GM19328 (cell line): ENCODE measurements around the gene EPSTI1.
"Not testable (repeated sequence)": the region's sequence is repeated elsewhere in the genome, so short reads cannot be mapped to it uniquely, and the experiment has no call there.

ENCODE experiments used
- ATAC-seq: cut with Tn5 transposase; IDR thresholded peaks from one replicate; pipeline ENCODE4 v1.9.1; 2021; ENCODE audit warnings: mild to moderate bottlenecking, moderate library complexity; ENCODE audit not compliant: unreplicated experiment

The EPSTI1 gene

DNA sequence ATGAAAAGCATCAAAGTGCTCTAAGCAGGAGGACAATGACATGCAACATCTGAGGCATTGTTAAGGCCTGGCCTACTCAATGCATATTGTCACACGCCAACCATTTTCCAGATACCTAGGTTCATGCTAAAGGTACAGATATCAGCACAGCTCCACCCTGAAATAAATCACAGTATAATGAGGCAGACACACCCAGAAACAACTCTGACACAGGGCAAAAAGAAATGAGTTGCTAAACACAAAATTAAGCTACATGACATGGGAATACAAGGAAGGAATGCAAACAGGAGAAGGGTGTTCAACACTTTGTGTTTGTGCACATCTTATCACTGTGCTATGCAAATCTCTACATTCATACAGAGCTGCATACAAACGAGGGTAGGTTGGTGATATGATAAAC lies 86.5 kb downstream of the EPSTI1 start:
- no peak for ATAC-seq

DNA sequence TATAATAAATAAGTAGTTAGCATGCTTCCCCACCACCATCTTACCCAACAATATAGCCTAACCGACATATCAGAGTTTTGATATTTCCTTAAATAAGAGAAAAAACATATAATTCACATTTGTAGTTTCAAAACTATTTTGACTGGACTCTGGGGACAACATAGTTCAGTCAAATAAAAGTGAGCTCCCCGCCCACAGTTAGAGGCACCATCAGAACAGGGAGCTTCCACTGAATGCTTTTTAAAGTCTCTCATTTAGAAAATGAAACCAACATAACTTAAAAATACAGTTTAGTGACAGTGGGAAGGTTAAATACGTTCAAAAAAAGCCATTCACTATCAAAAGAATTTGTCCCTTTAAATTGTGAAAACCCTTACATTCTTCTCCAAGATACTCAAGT lies 92.8 kb downstream of the EPSTI1 start:
- peak; percentile 58 for ATAC-seq

DNA sequence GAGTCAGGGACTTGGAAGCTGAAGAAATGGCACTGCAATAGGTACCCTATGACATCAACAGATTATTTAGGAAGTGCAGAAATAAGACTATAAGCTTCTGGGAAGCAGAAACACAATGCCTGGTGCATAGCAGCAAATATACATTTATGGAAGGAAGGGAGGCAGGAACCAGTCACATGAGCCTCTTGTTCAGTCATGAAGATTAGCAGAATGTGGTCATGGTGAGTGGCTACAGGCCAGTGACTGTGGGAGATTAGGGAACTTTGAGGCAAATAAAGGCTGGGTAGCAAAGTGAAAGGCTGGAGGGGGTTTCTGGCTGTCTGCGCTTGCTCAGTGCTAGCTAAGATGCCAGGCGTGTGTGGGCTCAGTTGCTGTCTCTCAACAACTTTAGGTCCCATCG lies 96.3 kb downstream of the EPSTI1 start:
- ATAC-seq: no peak

GRCh38 chr13:42894765-42895243 lies 97.2 kb downstream of the EPSTI1 start:
- ATAC-seq: no peak

GRCh38 chr13:42893214-42893671 lies 98.8 kb downstream of the EPSTI1 start:
- ATAC-seq: no peak

DNA sequence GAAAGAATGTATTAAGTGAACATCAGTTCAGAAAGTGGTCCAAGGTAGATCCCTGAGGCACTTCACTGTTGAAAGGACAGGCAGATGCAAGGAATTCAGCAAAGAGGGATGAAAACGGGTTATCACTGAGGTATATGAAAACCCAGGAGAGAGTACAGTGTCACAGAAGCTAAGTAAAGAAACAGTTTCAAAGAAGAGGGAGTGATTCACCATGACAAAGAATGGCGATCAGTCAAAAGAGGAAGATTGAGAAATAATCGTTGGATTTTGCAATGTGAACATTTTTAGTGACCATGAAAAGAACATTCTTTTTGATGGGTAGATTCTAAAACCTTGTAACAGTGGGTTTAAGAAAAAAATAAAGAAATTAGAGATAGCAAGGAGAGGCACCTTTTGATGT lies 99.3 kb downstream of the EPSTI1 start:
- ATAC-seq: no peak

DNA sequence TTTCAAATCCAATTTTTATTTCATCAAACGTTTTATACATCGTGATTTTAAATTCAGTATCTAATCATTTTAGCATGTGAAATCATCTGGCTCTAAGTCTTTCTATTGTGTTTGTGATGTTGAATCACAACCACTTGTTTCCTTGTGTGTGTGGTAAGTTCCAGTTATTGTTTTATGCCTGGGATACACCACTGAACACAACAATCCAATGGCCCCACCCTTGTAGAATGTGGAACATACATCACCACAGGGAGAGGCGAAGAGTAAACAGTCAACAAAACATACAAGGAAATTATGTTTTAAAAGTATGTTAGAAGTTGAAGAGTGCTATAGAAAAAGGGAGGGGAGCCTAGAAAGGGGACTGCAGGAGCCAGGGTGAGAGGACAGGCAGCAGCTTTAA lies 100.5 kb downstream of the EPSTI1 start:
- no peak for ATAC-seq

- no peak for ATAC-seq
Measured at GRCh38 chr13:42885325-42885724, 106.7 kb downstream of the EPSTI1 start.

GRCh38 chr13:42883771-42884467 lies 108.1 kb downstream of the EPSTI1 start:
- ATAC-seq: no peak

DNA sequence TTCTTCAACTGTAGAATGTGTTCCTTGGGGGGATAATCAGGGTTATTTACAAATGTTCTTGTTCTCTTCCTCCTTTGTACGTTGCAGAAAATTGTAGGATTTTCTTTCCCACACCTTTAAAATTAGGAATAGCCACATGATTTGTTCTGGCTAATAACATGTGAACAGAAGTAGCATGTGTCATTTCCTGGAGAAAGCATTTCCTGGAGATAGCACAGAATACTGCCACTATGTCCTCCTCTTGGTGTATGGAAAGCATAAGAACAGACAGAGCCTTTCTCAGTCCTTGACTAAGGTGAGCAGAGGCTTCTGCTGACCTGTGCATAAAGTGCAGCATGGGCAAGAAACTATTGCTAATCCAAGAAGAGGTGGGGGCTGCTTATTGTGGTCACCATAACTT lies 108.9 kb downstream of the EPSTI1 start:
- ATAC-seq: no peak

DNA sequence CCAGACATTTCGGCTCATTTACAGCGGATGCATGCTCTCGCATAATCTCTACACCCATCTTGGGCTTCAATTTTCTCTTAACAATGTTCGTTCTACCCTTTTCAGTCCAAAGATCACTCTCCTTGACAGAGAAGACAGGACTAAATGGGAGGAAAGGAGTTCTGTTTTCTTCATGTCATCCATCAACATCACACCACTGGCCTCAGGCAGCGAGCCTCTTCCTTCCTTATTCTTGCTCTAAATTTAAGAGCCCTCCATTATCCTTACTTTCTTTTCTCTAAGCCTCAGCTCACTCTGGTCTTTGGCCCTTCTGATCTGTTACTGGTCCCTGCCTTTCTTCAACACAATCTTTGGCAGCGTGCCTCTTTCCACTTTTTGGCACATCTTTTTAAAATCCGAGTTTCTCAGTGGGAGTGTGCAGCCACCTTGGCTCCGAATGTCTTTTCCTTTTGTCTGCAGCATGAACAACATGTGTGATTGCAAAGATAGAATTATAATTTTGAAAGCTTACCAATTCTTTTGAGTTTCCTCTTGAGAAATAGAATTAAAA lies 111.9 kb downstream of the EPSTI1 start:
- ATAC-seq: no peak

DNA sequence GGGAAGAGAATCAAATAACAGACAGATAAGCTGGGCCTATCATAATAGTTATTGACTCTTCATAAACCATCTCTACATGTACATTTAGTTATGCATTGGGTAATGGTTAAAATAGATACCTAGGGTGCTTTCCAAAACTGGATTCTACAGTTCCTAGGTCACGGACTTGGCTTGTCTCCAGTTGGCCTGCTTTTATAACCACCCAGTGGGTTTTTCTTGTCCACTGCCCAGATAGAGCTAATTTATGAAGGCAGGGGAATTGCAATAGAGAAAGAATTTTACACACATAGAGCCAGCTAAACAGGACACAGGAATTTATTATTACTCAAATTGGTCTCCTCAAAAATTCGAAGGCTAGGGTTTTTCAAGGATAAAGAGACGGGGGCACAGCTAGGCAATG lies 113.3 kb downstream of the EPSTI1 start:
- no peak for ATAC-seq

GRCh38 chr13:42876887-42877545 lies 115.0 kb downstream of the EPSTI1 start:
- ATAC-seq: no peak

DNA sequence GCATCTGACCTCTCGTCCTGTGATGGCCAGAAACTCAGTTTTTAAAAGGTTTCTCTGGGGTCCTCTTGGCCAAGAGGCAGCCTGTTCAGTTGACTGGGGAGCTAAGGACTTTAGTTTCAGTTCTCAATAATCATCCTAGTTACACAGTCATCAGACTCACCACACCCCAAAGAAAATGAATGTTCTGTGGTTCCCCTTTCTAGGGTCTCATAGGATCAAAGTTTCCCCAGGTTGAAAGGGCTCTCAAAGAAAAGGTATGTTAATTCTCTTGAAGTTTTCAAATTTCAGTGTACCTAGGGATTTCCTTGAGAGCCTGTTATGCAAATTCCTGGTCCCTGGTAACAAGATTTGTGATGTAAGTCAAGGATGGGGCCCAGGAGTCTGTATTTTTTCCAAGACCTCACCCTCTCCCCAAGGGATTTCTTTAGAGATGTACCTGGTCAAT lies 115.7 kb downstream of the EPSTI1 start:
- peak; percentile 86 for ATAC-seq

DNA sequence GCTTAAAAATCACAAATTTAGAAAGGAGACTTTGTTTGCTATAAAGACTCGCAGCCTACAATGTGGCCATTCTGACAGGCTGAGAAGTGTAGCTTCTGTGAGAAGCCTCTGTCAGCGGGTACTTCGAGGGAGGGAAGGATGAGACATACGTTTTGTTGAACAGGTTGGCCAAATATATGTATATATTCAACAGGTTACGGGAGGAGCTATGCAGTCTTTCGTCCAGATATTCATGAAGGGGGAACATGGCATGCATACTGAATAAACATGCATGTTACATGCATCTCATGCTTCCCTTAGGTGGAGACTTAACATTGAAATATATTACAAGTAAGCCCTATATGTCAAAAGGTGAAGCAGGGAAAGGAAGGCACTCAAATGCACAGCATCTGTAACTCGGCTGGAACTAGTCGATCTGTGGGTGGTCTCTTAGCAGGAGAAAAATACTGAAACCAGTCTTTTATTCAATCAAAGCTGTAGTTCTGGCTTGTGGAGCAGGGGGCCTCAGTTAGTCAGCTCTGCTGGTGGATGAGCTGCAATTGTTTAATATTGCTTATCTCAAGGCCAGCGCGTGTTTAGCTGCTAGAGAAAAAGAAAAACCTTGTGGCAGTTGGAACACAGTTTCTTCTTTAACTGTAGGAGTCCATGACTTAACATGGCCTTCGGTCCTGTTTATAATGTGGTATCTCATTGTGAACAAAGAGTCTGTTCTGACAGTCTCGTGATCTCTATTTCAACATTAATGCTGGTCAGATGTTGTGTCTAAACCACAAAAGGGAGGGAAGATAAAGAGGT lies 116.4 kb downstream of the EPSTI1 start:
- peak; percentile 35 for ATAC-seq

DNA sequence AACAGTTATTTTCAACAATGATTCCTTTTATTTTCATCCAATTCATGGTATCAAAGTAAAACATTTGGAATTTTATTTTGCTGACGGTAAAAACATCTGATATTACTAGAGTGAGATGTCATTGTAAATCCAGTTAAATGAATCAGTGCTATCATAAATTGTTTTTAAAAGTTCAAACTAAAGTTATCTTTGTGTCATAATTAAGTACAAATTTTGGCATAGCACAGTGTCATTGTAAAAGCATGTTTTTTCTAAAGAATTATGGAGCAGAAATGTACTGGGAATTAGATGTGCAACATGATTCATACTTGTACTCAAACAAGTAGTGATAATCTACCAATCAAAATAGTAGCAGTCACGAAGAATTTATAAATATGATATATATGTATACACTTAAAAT lies 117.8 kb downstream of the EPSTI1 start:
- ATAC-seq: no peak

DNA sequence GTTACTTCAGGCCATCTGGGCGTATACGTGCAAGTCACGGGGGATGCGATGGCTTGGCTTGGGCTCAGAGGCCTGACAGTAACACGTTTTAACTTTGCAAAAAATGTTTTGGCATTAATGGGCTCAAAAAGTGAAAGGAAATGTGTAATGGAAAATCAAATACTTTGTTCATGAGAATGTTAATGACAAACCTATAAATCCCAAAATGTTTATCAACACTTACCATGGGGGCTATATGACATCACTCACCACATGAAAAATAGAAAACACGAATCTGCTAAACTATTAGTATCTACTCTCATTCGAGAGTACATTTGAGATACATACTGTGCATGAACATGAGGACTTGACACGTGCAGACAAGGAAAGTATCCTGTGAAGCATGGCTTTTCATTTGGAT lies 119.0 kb downstream of the EPSTI1 start:
- ATAC-seq: no peak

- no peak for ATAC-seq
Measured at GRCh38 chr13:42867232-42867631, 124.8 kb downstream of the EPSTI1 start.

- no peak for ATAC-seq
Measured at GRCh38 chr13:42865768-42866102, 126.3 kb downstream of the EPSTI1 start.

DNA sequence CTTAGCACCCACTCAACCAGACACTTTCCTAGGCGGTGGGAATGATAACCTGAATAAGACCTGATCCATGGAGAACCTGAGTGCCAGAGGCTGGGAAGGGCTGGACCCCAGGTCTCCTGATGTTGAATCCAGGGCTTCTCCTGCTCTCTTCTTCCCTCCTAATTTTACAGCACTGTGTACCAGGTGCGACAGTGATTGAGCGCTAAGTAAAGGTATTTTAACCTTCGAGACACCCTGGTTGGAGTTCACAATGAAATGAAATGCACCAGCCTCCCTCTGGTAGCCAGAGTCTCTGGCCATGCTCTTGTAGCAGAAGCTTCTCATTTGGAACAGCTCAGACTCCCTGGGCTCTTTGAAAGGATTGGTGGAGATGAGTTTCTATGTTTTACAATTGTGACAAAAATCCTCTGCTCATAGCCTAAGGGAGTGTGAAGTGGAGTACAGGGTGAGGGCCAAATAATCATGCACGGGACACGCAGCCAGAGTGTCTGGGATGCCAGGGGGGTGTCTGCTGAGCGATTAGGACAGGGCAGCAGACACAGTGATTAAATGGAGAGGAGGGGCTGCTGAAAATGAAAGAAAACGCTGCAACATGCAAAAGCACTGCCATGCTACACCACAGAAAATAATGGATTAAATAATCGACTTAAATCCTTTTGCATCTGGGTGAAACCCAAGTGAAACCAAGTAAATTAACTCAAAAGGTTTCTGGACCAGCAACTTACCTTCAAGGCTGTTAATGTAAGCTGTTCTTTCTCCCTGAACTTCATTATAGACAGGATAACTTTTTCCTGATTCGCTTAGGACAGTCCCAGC lies 126.9 kb downstream of the EPSTI1 start:
- no peak for ATAC-seq

GRCh38 chr13:42862370-42862769 lies 129.7 kb downstream of the EPSTI1 start:
- not testable (repeated sequence) for ATAC-seq
